ENCODE results near the gene ATP6AP1. TPM values are rescaled to one million over a fixed set of nuclear protein-coding genes. Genes with fewer than 3 reads are reported as not detected.

The ATP6AP1 gene
- total and polyA plus RNA-seq, 2 donors (not counting 3 experiments of a cell fraction or from before 2014, with no cell fraction given): 145 to 322 TPM

- H3K9me3 ChIP-seq (replicated peaks; ENCODE audit: control insufficient read depth, insufficient read depth, low read length): no peaks in the 10 kb centered on the region
- no peaks in the 10 kb centered on the region for H4K20me1 ChIP-seq (replicated peaks; ENCODE audit: control insufficient read depth, extremely low read depth, insufficient read depth, low read length)
- FAIRE-seq (no peak), DNase-seq (ENCODE audit: low read depth, low spot score) (no peak)
- H3K4me2 ChIP-seq (ENCODE audit: insufficient read depth, low read length): no peak overlapping the region
- H3K4me1 ChIP-seq (ENCODE audit: control insufficient read depth, extremely low read depth, insufficient read depth, low read length): peaks cover 28% of the 10 kb centered on the region
- H3K9me1 ChIP-seq (replicated peaks; ENCODE audit: control insufficient read depth, extremely low read depth, insufficient read depth, low read length): no peaks in the 10 kb centered on the region
- TF ChIP-seq JUN (IDR thresholded peaks at IDR 0.05; ENCODE audit: borderline replicate concordance, insufficient read depth, insufficient read length, low read depth) (no peak), EZH2 (IDR thresholded peaks at IDR 0.05; ENCODE audit: borderline replicate concordance, low read depth, low read length, severe bottlenecking) (no peak), POLR2A (IDR thresholded peaks at IDR 0.05; ENCODE audit: low read depth, low read length) (no peak), CTCF (IDR thresholded peaks at IDR 0.05; ENCODE audit: extremely low read depth in 1 of 2, insufficient read depth in 1 of 2, low read depth in 1 of 2, low read length in 2 of 2) (no peak), POLR2AphosphoS5 (IDR thresholded peaks at IDR 0.05; ENCODE audit: insufficient read depth, low read depth, low read length) (no peak), GATA2 (IDR thresholded peaks at IDR 0.05; ENCODE audit: insufficient read depth, insufficient read length, low read depth, low read length) (no peak), MAX (IDR thresholded peaks at IDR 0.05; ENCODE audit: insufficient read depth, insufficient read length) (no peak), MYC (IDR thresholded peaks at IDR 0.05; ENCODE audit: low read depth, low read length) (no peak), FOS (IDR thresholded peaks at IDR 0.05; ENCODE audit: borderline replicate concordance, insufficient read depth, low read length) (no peak)
- H2AFZ ChIP-seq (ENCODE audit: low read depth, low read length): no peak overlapping the region
- no peaks in the 10 kb centered on the region for H3K27me3 ChIP-seq (ENCODE audit: control insufficient read depth in 2 of 2, insufficient read depth in 2 of 2, low read length in 2 of 2)
- peaks cover 23% of the 10 kb centered on the region for H3K79me2 ChIP-seq (ENCODE audit: control insufficient read depth, insufficient read depth, low read length)
- CTCF ChIA-PET: interaction anchor here (1.2 kb wide), 1 partner anchor 58 kb away, joined by 3 read pairs; no protein-coding TSS in a partner anchor
- intact Hi-C loops (cut with micrococcal nuclease): no loop called here
- no peak overlapping the region for H3K4me3 ChIP-seq (replicated peaks in 1 of 3; ENCODE audit: insufficient read depth in 1 of 3, low read depth in 1 of 3, low read length in 3 of 3)
- BruUV-seq (replicated peaks): no TSS peak
- H3K9ac ChIP-seq (replicated peaks; ENCODE audit: extremely low read depth, insufficient read depth, low read length): no peak overlapping the region
- peaks cover 2 to 26% of the 10 kb centered on the region in 2 experiments for H3K36me3 ChIP-seq (ENCODE audit: control insufficient read depth in 2 of 2, extremely low read depth in 1 of 2, insufficient read depth in 2 of 2, low read length in 2 of 2)
- peak overlapping the region; percentile 8 for H3K27ac ChIP-seq (ENCODE audit: insufficient read depth, low read depth, low read length)
- POLR2A ChIA-PET: no interaction called here
- dilution Hi-C loops (cut with MboI; ENCODE audit: extremely low pct_ligation_motif_present, low sequenced_read_pairs): no loop called here
These were observed 2.9 kb downstream of the ATP6AP1 start for GRCh38 chrX:154431341-154431740.
